CD4-positive, alpha-beta T cell (primary cell): ENCODE measurements around the gene RMDN2. TPM values are rescaled to one million over a fixed set of nuclear protein-coding genes. Genes with fewer than 3 reads are reported as not detected.

Experiments used
- ATAC-seq: fragments of 200-7000 bp; cut with Tn5 transposase; one replicate; pipeline ENCODE4 v1.10.0; 2022; ENCODE audit warnings: mild to moderate bottlenecking; ENCODE audit not compliant: poor library complexity
- CTCF ChIA-PET: fragments of 350-600 bp; sonication (Branson Sonifier 250); formaldehyde crosslinking; loops from one replicate; lab custom pipeline; 2021; ENCODE audit warnings: antibody characterized with exemption, inconsistent platforms; lab: Charles Lee
- POLR2A ChIA-PET: fragments of 350-600 bp; sonication (Branson Sonifier 250); formaldehyde crosslinking; loops from one replicate; lab custom pipeline; 2021; ENCODE audit warnings: antibody characterized with exemption, inconsistent platforms; lab: Charles Lee
- DNase-seq, 14 experiments: peaks; one replicate each; pipeline ENCODE4 v3.0.0-alpha.2; 2013 to 2020; ENCODE audit warnings: mixed read lengths in 2 of 14
- H3K27ac ChIP-seq, 2 donors: one replicate each; pipeline versions ENCODE4 v1.5.1 to v1.7.0; 2013; ENCODE audit warnings: low read length in 2 of 2, low read depth in 1 of 2, mild to moderate bottlenecking in 1 of 2
- H3K27me3 ChIP-seq, 2 experiments: 1 replicate in 1 of 2; 2 replicates in 1 of 2; pipeline versions ENCODE4 v1.6.1 to v1.7.0; 2013; ENCODE audit warnings: low read length in 2 of 2, control low read depth in 1 of 2, mild to moderate bottlenecking in 1 of 2, moderate library complexity in 1 of 2; ENCODE audit not compliant: insufficient read depth in 2 of 2, control insufficient read depth in 1 of 2
- H3K36me3 ChIP-seq: one replicate; pipeline ENCODE4 v1.6.1; 2013; ENCODE audit warnings: low read length, control low read depth; ENCODE audit not compliant: insufficient read depth
- H3K4me1 ChIP-seq: one replicate; pipeline ENCODE4 v1.6.1; 2013; ENCODE audit warnings: low read length, control low read depth; ENCODE audit not compliant: insufficient read depth
- H3K4me3 ChIP-seq: one replicate; pipeline ENCODE4 v1.5.1; 2013; ENCODE audit warnings: mild to moderate bottlenecking, low read length, moderate library complexity
- H3K9me3 ChIP-seq, 2 experiments: 1 replicate in 1 of 2; 2 replicates in 1 of 2; pipeline versions ENCODE4 v1.6.1 to v1.7.0; 2013; ENCODE audit warnings: low read length in 2 of 2, mild to moderate bottlenecking in 2 of 2, control low read depth in 1 of 2, moderate library complexity in 1 of 2; ENCODE audit not compliant: control insufficient read depth in 1 of 2, insufficient read depth in 1 of 2
- H3K27ac Mint-ChIP-seq: one replicate; pipeline ENCODE4 v1.8.0; 2020; ENCODE audit warnings: mixed read lengths
- H3K27me3 Mint-ChIP-seq: one replicate; pipeline ENCODE4 v1.8.0; 2021; ENCODE audit warnings: mixed read lengths
- H3K36me3 Mint-ChIP-seq: one replicate; pipeline ENCODE4 v1.8.0; 2021; ENCODE audit warnings: low read depth, mixed read lengths
- H3K4me1 Mint-ChIP-seq: one replicate; pipeline ENCODE4 v1.8.0; 2021; ENCODE audit warnings: low read depth, mixed read lengths
- H3K4me3 Mint-ChIP-seq: one replicate; pipeline ENCODE4 v1.8.0; 2020; ENCODE audit warnings: mild to moderate bottlenecking, mixed read lengths
- H3K9me3 Mint-ChIP-seq: one replicate; pipeline ENCODE4 v1.8.0; 2020; ENCODE audit warnings: mixed read lengths
- CTCF ChIP-seq: fragments of 200-600 bp; IDR thresholded peaks from one replicate; pipeline ENCODE4 v1.8.0; 2022; ENCODE audit warnings: antibody characterized with exemption, mild to moderate bottlenecking
- intact Hi-C, 2 experiments: fragments of 100-400 bp; cut with DNase I in 1 of 2; cut with micrococcal nuclease in 1 of 2; formaldehyde crosslinking; loops; one replicate each; pipeline versions ENCODE4 v1.15.1 to v1.9.0; 2023 to 2025; cut with DNase I, micrococcal nuclease
- total RNA-seq, 174 experiments: library from RNA in 2 of 174; stranded (reverse) in 2 of 174; gene quantifications; one replicate each; pipeline ENCODE4 v1.2.3 and lab custom pipeline; 2021 to 2026

The RMDN2 gene
- total RNA-seq, 2 experiments from 2014 or later: 2.4 to 3.3 TPM

- Histone ChIP-seq H3K27me3 (peaks cover 0 to 2% of the 10 kb centered on the region in 2 experiments), H3K4me1 (peaks cover 6% of the 10 kb centered on the region), H3K27ac (no peak overlapping the region), H3K36me3 (no peaks in the 10 kb centered on the region), H3K9me3 (no peaks in the 10 kb centered on the region), H3K4me3 (no peak overlapping the region)
- TF ChIP-seq CTCF: no peak
- intact Hi-C loops: loop anchor here in 1 of 2 experiments (10.0 kb wide), 2 partner anchors 464 to 834 kb away; partner anchors contain the start of gene SRSF7
- Mint-ChIP-seq H3K4me1 (peaks cover 16% of the 10 kb centered on the region), H3K4me3 (no peak overlapping the region), H3K9me3 (no peaks in the 10 kb centered on the region), H3K27ac (no peak overlapping the region), H3K36me3 (peaks cover 5% of the 10 kb centered on the region), H3K27me3 (peaks cover 8% of the 10 kb centered on the region)
- ChIA-PET CTCF (no interaction called here), POLR2A (interaction anchor here (0.6 kb wide), 1 partner anchor 454 kb away, joined by 3 read pairs; no protein-coding TSS in a partner anchor)
- DNase-seq (no peak), ATAC-seq (no peak)
These were observed 4.5 kb upstream of the RMDN2 start for GRCh38 chr2:37920570-37920969.

GRCh38 chr2:37921781-37922180 lies 3.3 kb upstream of the RMDN2 start:
- no peak for TF ChIP-seq CTCF
- Histone ChIP-seq H3K4me3 (no peak overlapping the region), H3K27me3 (peaks cover 0 to 2% of the 10 kb centered on the region in 2 experiments), H3K4me1 (peaks cover 6% of the 10 kb centered on the region), H3K36me3 (no peaks in the 10 kb centered on the region), H3K27ac (no peak overlapping the region), H3K9me3 (no peaks in the 10 kb centered on the region)
- Mint-ChIP-seq H3K27ac (no peak overlapping the region), H3K9me3 (no peaks in the 10 kb centered on the region), H3K36me3 (peaks cover 5% of the 10 kb centered on the region), H3K4me1 (peaks cover 16% of the 10 kb centered on the region), H3K4me3 (no peak overlapping the region), H3K27me3 (peaks cover 8% of the 10 kb centered on the region)
- ATAC-seq (no peak), DNase-seq (no peak)
- intact Hi-C loops: loop anchor here in 1 of 2 experiments (10.0 kb wide), 2 partner anchors 463 to 833 kb away; partner anchors contain the start of gene SRSF7
- ChIA-PET POLR2A (no interaction called here), CTCF (no interaction called here)

- no peak for TF ChIP-seq CTCF
- ATAC-seq: no peak
- no peaks in the 10 kb centered on the region for H3K9me3 ChIP-seq
- intact Hi-C loops: loop anchor here in 1 of 2 experiments (10.0 kb wide), 2 partner anchors 461 to 831 kb away; partner anchors contain the start of gene SRSF7
- H3K27me3 ChIP-seq: peaks cover 0 to 2% of the 10 kb centered on the region in 2 experiments
- H3K4me1 ChIP-seq: peaks cover 6% of the 10 kb centered on the region
- ChIA-PET POLR2A (interaction anchor here (1.5 to 2.2 kb wide), 2 partner anchors 15 to 828 kb away, joined by 3 to 6 read pairs; partner anchors contain the start of gene SRSF7), CTCF (no interaction called here)
- no peak for DNase-seq
- H3K27ac Mint-ChIP-seq: peak overlapping the region; percentile 79
- no peak overlapping the region for H3K27ac ChIP-seq
- no peaks in the 10 kb centered on the region for H3K36me3 ChIP-seq
- peak overlapping the region; percentile 93 for H3K4me3 Mint-ChIP-seq
- H3K4me3 ChIP-seq: no peak overlapping the region
- H3K4me1 Mint-ChIP-seq: peaks cover 31% of the 10 kb centered on the region
- no peaks in the 10 kb centered on the region for H3K9me3 Mint-ChIP-seq
- peaks cover 8% of the 10 kb centered on the region for H3K27me3 Mint-ChIP-seq
- peaks cover 5% of the 10 kb centered on the region for H3K36me3 Mint-ChIP-seq
These were observed 1.6 kb upstream of the RMDN2 start for GRCh38 chr2:37923308-37924055.
